GM21723 (cell line): ENCODE results near the gene MARCHF3.
"Not testable (repeated sequence)": the region's sequence is repeated elsewhere in the genome, so short reads cannot be mapped to it uniquely, and the experiment has no call there.

Source experiments
- ATAC-seq: cut with Tn5 transposase; IDR thresholded peaks from one replicate; pipeline ENCODE4 v1.9.1; 2021; ENCODE audit warnings: mild to moderate bottlenecking, moderate library complexity; ENCODE audit not compliant: unreplicated experiment

MARCHF3 gene

GRCh38 chr5:127030259-127031146 is at the start of gene MARCHF3:
TSS of gene MARCHF3 (minus strand) at chr5:127030558. CDS start at chr5:126918171, 112,387 bp downstream.
- peak; percentile 99 for ATAC-seq

- no peak for ATAC-seq
Measured at GRCh38 chr5:127079994-127080491, 49.7 kb upstream of the MARCHF3 start.

GRCh38 chr5:127077366-127077765 is 47.0 kb upstream of the MARCHF3 start:
- no peak for ATAC-seq

- no peak for ATAC-seq
Measured at GRCh38 chr5:127076315-127077129, 46.2 kb upstream of the MARCHF3 start.

GRCh38 chr5:127074466-127074865 is 44.1 kb upstream of the MARCHF3 start:
- ATAC-seq: no peak

GRCh38 chr5:127072861-127073846 is 42.8 kb upstream of the MARCHF3 start, which contains the start of gene C5orf63:
TSS of gene C5orf63 (minus strand) at chr5:127073502. CDS start at chr5:127058995, 14,507 bp downstream.
- peak; percentile 98 for ATAC-seq

- ATAC-seq: no peak
Measured at GRCh38 chr5:127070243-127070642, 39.9 kb upstream of the MARCHF3 start.

- ATAC-seq: no peak
Measured at GRCh38 chr5:127068493-127069214, 38.3 kb upstream of the MARCHF3 start.

- ATAC-seq: no peak
Measured at GRCh38 chr5:127066721-127067120, 36.4 kb upstream of the MARCHF3 start.

- no peak for ATAC-seq
Measured at GRCh38 chr5:127064253-127064840, 34.0 kb upstream of the MARCHF3 start.

- ATAC-seq: no peak
Measured at GRCh38 chr5:127063257-127063913, 33.0 kb upstream of the MARCHF3 start.

GRCh38 chr5:127061956-127062355 is 31.6 kb upstream of the MARCHF3 start:
- no peak for ATAC-seq

- no peak for ATAC-seq
Measured at GRCh38 chr5:127061537-127061936, 31.2 kb upstream of the MARCHF3 start.

- ATAC-seq: no peak
Measured at GRCh38 chr5:127060470-127060985, 30.2 kb upstream of the MARCHF3 start.

- ATAC-seq: no peak
Measured at GRCh38 chr5:127056896-127057295, 26.5 kb upstream of the MARCHF3 start.

GRCh38 chr5:127055880-127056653 is 25.7 kb upstream of the MARCHF3 start:
- ATAC-seq: no peak

- ATAC-seq: not testable (repeated sequence)
Measured at GRCh38 chr5:127053551-127053950, 23.2 kb upstream of the MARCHF3 start.

- ATAC-seq: no peak
Measured at GRCh38 chr5:127053049-127053448, 22.7 kb upstream of the MARCHF3 start.
